NCI-H187 (cell line): Measurements from ENCODE around the gene INSYN2A.

Experiments used
- DNase-seq, 2 experiments: peaks; one replicate each; lab custom pipeline; 2025; lab: John Stamatoyannopoulos, UW

INSYN2A gene

GRCh38 chr10:127196282-127197153 lies at the start of gene INSYN2A:
INSYN2A (minus strand) TSS chr10:127196591; CDS start chr10:127176395, 20,196 bp downstream.
- no peak for DNase-seq

- DNase-seq = no peak
These were observed 49.1 kb upstream of the INSYN2A start for GRCh38 chr10:127245456-127245855.

GRCh38 chr10:127243490-127244272 lies 47.3 kb upstream of the INSYN2A start:
- DNase-seq = no peak

GRCh38 chr10:127242914-127243313 lies 46.5 kb upstream of the INSYN2A start:
- no peak for DNase-seq

GRCh38 chr10:127236266-127236665 lies 39.9 kb upstream of the INSYN2A start:
- DNase-seq = no peak

GRCh38 chr10:127234306-127234800 lies 38.0 kb upstream of the INSYN2A start:
- DNase-seq = no peak

- no peak for DNase-seq
These were observed 31.9 kb upstream of the INSYN2A start for GRCh38 chr10:127228195-127228787.

- no peak for DNase-seq
These were observed 31.3 kb upstream of the INSYN2A start for GRCh38 chr10:127227663-127228062.

- no peak for DNase-seq
These were observed 30.6 kb upstream of the INSYN2A start for GRCh38 chr10:127227027-127227426.

- no peak for DNase-seq
These were observed 24.9 kb upstream of the INSYN2A start for GRCh38 chr10:127221281-127221680.

- DNase-seq = no peak
These were observed 22.3 kb upstream of the INSYN2A start for GRCh38 chr10:127218658-127219057.

GRCh38 chr10:127216786-127217185 lies 20.4 kb upstream of the INSYN2A start:
- DNase-seq = no peak

- DNase-seq = no peak
These were observed 19.9 kb upstream of the INSYN2A start for GRCh38 chr10:127216274-127216673.

GRCh38 chr10:127215866-127216265 lies 19.5 kb upstream of the INSYN2A start:
- DNase-seq = no peak

GRCh38 chr10:127210936-127211466 lies 14.6 kb upstream of the INSYN2A start:
- DNase-seq = no peak

GRCh38 chr10:127207081-127207480 lies 10.7 kb upstream of the INSYN2A start:
- DNase-seq = no peak

- no peak for DNase-seq
These were observed 6.7 kb upstream of the INSYN2A start for GRCh38 chr10:127203067-127203466.

GRCh38 chr10:127200646-127201045 lies 4.3 kb upstream of the INSYN2A start:
- no peak for DNase-seq

GRCh38 chr10:127198721-127199120 lies 2.3 kb upstream of the INSYN2A start:
- no peak for DNase-seq

GRCh38 chr10:127198307-127198706 lies 1.9 kb upstream of the INSYN2A start:
- no peak for DNase-seq

GRCh38 chr10:127197154-127197432 lies 702 bp upstream of the INSYN2A start:
- no peak for DNase-seq

- no peak for DNase-seq
These were observed 665 bp downstream of the INSYN2A start for GRCh38 chr10:127195571-127196281.
